ENCODE data around the gene CDX1.

CDX1 gene

GRCh38 chr5:150176745-150177477 is 10.3 kb downstream of the CDX1 start:
- no peak overlapping the region for H3K4me3 ChIP-seq (ENCODE audit: low read depth, low read length)
- DNase-seq (ENCODE audit: low read depth): peak; percentile 45
- TF ChIP-seq MAX (IDR thresholded peaks at IDR 0.05; ENCODE audit: low read depth, low read length) (no peak), CTCF (IDR thresholded peaks at IDR 0.05; ENCODE audit: low read depth, low read length) (no peak), MYC (IDR thresholded peaks at IDR 0.05; ENCODE audit: low read depth, low read length) (no peak), POLR2A (IDR thresholded peaks at IDR 0.05; ENCODE audit: extremely low read depth, insufficient read length) (no peak)

GRCh38 chr5:150177721-150178120 is 11.1 kb downstream of the CDX1 start:
- TF ChIP-seq CTCF (IDR thresholded peaks at IDR 0.05; ENCODE audit: low read depth, low read length): no peak
- TF ChIP-seq MAX (IDR thresholded peaks at IDR 0.05; ENCODE audit: low read depth, low read length): no peak
- TF ChIP-seq POLR2A (IDR thresholded peaks at IDR 0.05; ENCODE audit: extremely low read depth, insufficient read length): no peak
- TF ChIP-seq MYC (IDR thresholded peaks at IDR 0.05; ENCODE audit: low read depth, low read length): no peak
- no peak overlapping the region for H3K4me3 ChIP-seq (ENCODE audit: low read depth, low read length)
- DNase-seq (ENCODE audit: low read depth): no peak

- no peak for DNase-seq (ENCODE audit: low read depth)
- H3K4me3 ChIP-seq (ENCODE audit: low read depth, low read length): no peak overlapping the region
- TF ChIP-seq MAX (IDR thresholded peaks at IDR 0.05; ENCODE audit: low read depth, low read length) (no peak), MYC (IDR thresholded peaks at IDR 0.05; ENCODE audit: low read depth, low read length) (no peak), POLR2A (IDR thresholded peaks at IDR 0.05; ENCODE audit: extremely low read depth, insufficient read length) (no peak), CTCF (IDR thresholded peaks at IDR 0.05; ENCODE audit: low read depth, low read length) (no peak)
Observed at GRCh38 chr5:150178262-150178661, 11.7 kb downstream of the CDX1 start.

GRCh38 chr5:150179019-150179620 is 12.5 kb downstream of the CDX1 start:
- TF ChIP-seq CTCF (IDR thresholded peaks at IDR 0.05; ENCODE audit: low read depth, low read length) (no peak), MYC (IDR thresholded peaks at IDR 0.05; ENCODE audit: low read depth, low read length) (no peak), MAX (IDR thresholded peaks at IDR 0.05; ENCODE audit: low read depth, low read length) (no peak), POLR2A (IDR thresholded peaks at IDR 0.05; ENCODE audit: extremely low read depth, insufficient read length) (no peak)
- no peak for DNase-seq (ENCODE audit: low read depth)
- H3K4me3 ChIP-seq (ENCODE audit: low read depth, low read length): no peak overlapping the region

- TF ChIP-seq MAX (IDR thresholded peaks at IDR 0.05; ENCODE audit: low read depth, low read length) (no peak), MYC (IDR thresholded peaks at IDR 0.05; ENCODE audit: low read depth, low read length) (no peak), CTCF (IDR thresholded peaks at IDR 0.05; ENCODE audit: low read depth, low read length) (no peak), POLR2A (IDR thresholded peaks at IDR 0.05; ENCODE audit: extremely low read depth, insufficient read length) (no peak)
- H3K4me3 ChIP-seq (ENCODE audit: low read depth, low read length): no peak overlapping the region
- DNase-seq (ENCODE audit: low read depth): peak; percentile 68
Observed at GRCh38 chr5:150180241-150181026, 13.9 kb downstream of the CDX1 start.

Measured in NB4 (cell line).